Measurements from ENCODE around the gene HOXD4.

The HOXD4 gene

GRCh38 chr2:176182671-176183070 is 31.3 kb downstream of the HOXD4 start:
- Histone ChIP-seq H3K4me3 (ENCODE audit: low read length) (no peak overlapping the region), H3K27me3 (ENCODE audit: control insufficient read depth, insufficient read depth, low read length) (no peaks in the 10 kb centered on the region), H3K9ac (ENCODE audit: low read length) (no peak overlapping the region)

GRCh38 chr2:176184749-176185148 is 33.4 kb downstream of the HOXD4 start:
- peaks cover 10% of the 10 kb centered on the region for H3K27me3 ChIP-seq (ENCODE audit: control insufficient read depth, insufficient read depth, low read length)

More at GRCh38 chr2:176182671-176183070, 31.3 kb downstream of the HOXD4 start:
- no peaks in the 10 kb centered on the region for H3K36me3 ChIP-seq (ENCODE audit: control insufficient read depth, insufficient read depth, low read length)
- no peaks in the 10 kb centered on the region for H3K4me1 ChIP-seq (ENCODE audit: control insufficient read depth, insufficient read depth, low read length)
- no peak overlapping the region for H3K27ac ChIP-seq (ENCODE audit: low read depth, low read length)

GRCh38 chr2:176186024-176186423 is 34.7 kb downstream of the HOXD4 start:
- no peak overlapping the region for H3K9ac ChIP-seq (ENCODE audit: low read length)
- H3K27me3 ChIP-seq (ENCODE audit: control insufficient read depth, insufficient read depth, low read length) = peaks cover 14% of the 10 kb centered on the region
- H3K27ac ChIP-seq (ENCODE audit: low read depth, low read length) = no peak overlapping the region
- H3K4me3 ChIP-seq (ENCODE audit: low read length) = no peak overlapping the region
- H3K4me1 ChIP-seq (ENCODE audit: control insufficient read depth, insufficient read depth, low read length) = no peaks in the 10 kb centered on the region
- H3K36me3 ChIP-seq (ENCODE audit: control insufficient read depth, insufficient read depth, low read length) = no peaks in the 10 kb centered on the region

More at GRCh38 chr2:176184749-176185148, 33.4 kb downstream of the HOXD4 start:
- no peak overlapping the region for H3K27ac ChIP-seq (ENCODE audit: low read depth, low read length)
- H3K36me3 ChIP-seq (ENCODE audit: control insufficient read depth, insufficient read depth, low read length) = no peaks in the 10 kb centered on the region
- no peaks in the 10 kb centered on the region for H3K4me1 ChIP-seq (ENCODE audit: control insufficient read depth, insufficient read depth, low read length)
- no peak overlapping the region for H3K4me3 ChIP-seq (ENCODE audit: low read length)
- H3K9ac ChIP-seq (ENCODE audit: low read length) = no peak overlapping the region

DNA sequence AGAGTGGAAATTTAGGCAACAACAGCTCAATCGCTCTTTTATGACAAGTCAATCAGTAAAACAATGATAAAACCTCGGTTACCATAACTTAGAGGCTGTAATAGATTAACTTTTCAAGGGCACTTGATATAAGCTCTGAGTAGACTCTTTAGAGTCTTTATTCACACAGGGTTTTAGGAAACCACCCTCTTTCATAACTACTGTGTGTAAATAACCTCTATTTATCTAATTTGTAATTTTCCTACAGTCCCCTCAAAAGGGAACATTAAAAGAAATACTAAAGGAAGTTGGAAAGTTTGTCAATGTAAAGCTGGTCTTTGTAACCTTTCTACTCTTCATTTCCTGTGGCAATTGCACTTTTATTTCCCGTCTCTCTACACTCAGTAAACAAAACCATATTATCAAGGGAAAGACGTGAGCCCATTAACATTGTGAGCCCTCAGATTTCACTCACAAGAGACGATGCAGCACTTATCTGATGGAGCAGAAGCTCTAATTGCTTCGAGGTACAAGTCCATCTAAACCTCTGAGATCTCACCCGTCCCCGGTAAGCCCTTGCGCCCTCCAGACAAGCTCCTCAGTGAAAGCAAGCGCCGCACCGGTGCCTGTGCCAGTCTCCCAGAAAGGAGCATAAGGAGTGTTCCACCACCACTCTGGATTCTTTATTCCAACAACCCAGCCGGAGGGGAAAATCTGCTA is 36.0 kb downstream of the HOXD4 start:
- Histone ChIP-seq H3K4me1 (ENCODE audit: control insufficient read depth, insufficient read depth, low read length) (no peaks in the 10 kb centered on the region), H3K27ac (ENCODE audit: low read depth, low read length) (no peak overlapping the region), H3K36me3 (ENCODE audit: control insufficient read depth, insufficient read depth, low read length) (no peaks in the 10 kb centered on the region), H3K4me3 (ENCODE audit: low read length) (peak overlapping the region; percentile 82), H3K9ac (ENCODE audit: low read length) (no peak overlapping the region), H3K27me3 (ENCODE audit: control insufficient read depth, insufficient read depth, low read length) (peaks cover 14% of the 10 kb centered on the region)

GRCh38 chr2:176187899-176188773 is 36.8 kb downstream of the HOXD4 start, which contains the start of gene HOXD1:
TSS of gene HOXD1 (plus strand) at chr2:176188668. CDS start at chr2:176188802, 134 bp downstream.
- Histone ChIP-seq H3K27ac (ENCODE audit: low read depth, low read length) (no peak within 1 kb of the TSS), H3K27me3 (ENCODE audit: control insufficient read depth, insufficient read depth, low read length) (peaks cover 14% of the 10 kb centered on the region)

DNA sequence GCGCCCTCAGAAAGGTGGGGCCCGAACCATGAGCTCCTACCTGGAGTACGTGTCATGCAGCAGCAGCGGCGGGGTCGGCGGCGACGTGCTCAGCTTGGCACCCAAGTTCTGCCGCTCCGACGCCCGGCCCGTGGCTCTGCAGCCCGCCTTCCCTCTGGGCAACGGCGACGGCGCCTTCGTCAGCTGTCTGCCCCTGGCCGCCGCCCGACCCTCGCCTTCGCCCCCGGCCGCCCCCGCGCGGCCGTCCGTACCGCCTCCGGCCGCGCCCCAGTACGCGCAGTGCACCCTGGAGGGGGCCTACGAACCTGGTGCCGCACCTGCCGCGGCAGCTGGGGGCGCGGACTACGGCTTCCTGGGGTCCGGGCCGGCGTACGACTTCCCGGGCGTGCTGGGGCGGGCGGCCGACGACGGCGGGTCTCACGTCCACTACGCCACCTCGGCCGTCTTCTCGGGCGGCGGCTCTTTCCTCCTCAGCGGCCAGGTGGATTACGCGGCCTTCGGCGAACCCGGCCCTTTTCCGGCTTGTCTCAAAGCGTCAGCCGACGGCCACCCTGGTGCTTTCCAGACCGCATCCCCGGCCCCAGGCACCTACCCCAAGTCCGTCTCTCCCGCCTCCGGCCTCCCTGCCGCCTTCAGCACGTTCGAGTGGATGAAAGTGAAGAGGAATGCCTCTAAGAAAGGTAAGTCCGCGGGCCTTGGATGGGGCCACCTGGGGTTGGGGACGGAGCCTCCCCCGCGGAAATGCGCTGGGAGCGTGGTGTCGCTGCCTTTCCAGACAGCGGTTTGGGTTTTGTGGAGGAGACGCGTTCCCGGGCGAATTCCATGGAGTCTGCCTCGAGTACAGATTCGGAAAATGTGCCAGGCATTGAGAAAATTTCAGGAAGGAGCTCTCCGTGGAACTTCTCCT is 37.7 kb downstream of the HOXD4 start:
- Histone ChIP-seq H3K9ac (ENCODE audit: low read length) (no peak overlapping the region), H3K4me3 (ENCODE audit: low read length) (peak overlapping the region; percentile 82), H3K36me3 (ENCODE audit: control insufficient read depth, insufficient read depth, low read length) (no peaks in the 10 kb centered on the region), H3K4me1 (ENCODE audit: control insufficient read depth, insufficient read depth, low read length) (no peaks in the 10 kb centered on the region), H3K27me3 (ENCODE audit: control insufficient read depth, insufficient read depth, low read length) (peaks cover 14% of the 10 kb centered on the region), H3K27ac (ENCODE audit: low read depth, low read length) (no peak overlapping the region)

More at GRCh38 chr2:176187899-176188773, 36.8 kb downstream of the HOXD4 start, which contains the start of gene HOXD1:
- Histone ChIP-seq H3K9ac (ENCODE audit: low read length) (no peak within 1 kb of the TSS), H3K4me1 (ENCODE audit: control insufficient read depth, insufficient read depth, low read length) (no peaks in the 10 kb centered on the region), H3K36me3 (ENCODE audit: control insufficient read depth, insufficient read depth, low read length) (no peaks in the 10 kb centered on the region), H3K4me3 (ENCODE audit: low read length) (peak within 1 kb of the TSS; percentile 82)

DNA sequence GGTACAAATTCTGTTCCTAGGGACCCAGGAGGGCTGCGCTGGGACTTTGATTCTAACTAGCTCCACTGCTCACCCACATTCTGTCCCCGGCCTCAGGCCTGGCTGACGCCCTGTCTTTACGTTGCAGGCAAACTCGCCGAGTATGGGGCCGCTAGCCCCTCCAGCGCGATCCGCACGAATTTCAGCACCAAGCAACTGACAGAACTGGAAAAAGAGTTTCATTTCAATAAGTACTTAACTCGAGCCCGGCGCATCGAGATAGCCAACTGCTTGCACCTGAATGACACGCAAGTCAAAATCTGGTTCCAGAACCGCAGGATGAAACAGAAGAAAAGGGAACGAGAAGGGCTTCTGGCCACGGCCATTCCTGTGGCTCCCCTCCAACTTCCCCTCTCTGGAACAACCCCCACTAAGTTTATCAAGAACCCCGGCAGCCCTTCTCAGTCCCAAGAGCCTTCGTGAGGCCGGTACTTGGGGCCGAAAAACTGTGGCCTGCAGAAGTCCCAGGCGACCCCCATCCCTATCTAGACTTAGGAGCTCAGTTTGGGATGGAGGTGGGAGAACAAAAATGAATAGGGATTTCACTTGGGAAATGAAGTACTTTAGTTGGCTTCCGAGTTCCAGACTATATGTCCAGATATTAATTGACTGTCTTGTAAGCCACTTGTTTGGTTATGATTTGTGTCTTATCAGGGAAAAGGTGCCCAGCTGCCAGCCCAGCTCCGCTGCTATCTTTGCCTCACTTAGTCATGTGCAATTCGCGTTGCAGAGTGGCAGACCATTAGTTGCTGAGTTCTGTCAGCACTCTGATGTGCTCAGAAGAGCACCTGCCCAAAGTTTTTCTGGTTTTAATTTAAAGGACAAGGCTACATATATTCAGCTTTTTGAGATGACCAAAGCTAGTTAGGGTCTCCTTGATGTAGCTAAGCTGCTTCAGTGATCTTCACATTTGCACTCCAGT is 38.6 kb downstream of the HOXD4 start:
- Histone ChIP-seq H3K4me1 (ENCODE audit: control insufficient read depth, insufficient read depth, low read length) (no peaks in the 10 kb centered on the region), H3K9ac (ENCODE audit: low read length) (no peak overlapping the region), H3K27ac (ENCODE audit: low read depth, low read length) (no peak overlapping the region), H3K36me3 (ENCODE audit: control insufficient read depth, insufficient read depth, low read length) (no peaks in the 10 kb centered on the region), H3K4me3 (ENCODE audit: low read length) (peak overlapping the region; percentile 82), H3K27me3 (ENCODE audit: control insufficient read depth, insufficient read depth, low read length) (peaks cover 14% of the 10 kb centered on the region)

DNA sequence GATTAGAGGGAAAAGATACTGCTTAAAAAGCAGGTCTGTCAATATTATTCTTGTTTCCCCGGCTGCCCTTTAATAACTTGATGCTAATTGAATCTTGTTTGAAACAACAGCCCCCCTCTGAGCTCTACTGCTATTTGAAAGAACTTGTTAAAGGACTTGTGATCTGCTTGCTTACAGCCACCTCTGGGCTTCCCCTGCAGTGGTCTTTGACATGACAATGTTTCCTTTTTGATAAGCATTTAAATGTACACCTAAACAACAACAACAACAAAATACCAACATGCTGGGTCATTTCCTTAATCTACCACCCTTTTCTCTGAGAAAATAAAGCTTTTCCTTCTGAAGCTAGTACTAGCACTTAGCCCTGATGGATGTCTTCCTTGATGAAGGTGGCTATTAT is 41.0 kb downstream of the HOXD4 start:
- no peaks in the 10 kb centered on the region for H3K4me1 ChIP-seq (ENCODE audit: control insufficient read depth, insufficient read depth, low read length)
- H3K9ac ChIP-seq (ENCODE audit: low read length) = no peak overlapping the region
- no peak overlapping the region for H3K4me3 ChIP-seq (ENCODE audit: low read length)
- H3K27ac ChIP-seq (ENCODE audit: low read depth, low read length) = no peak overlapping the region
- no peaks in the 10 kb centered on the region for H3K36me3 ChIP-seq (ENCODE audit: control insufficient read depth, insufficient read depth, low read length)
- H3K27me3 ChIP-seq (ENCODE audit: control insufficient read depth, insufficient read depth, low read length) = peaks cover 14% of the 10 kb centered on the region

GRCh38 chr2:176193048-176193447 is 41.7 kb downstream of the HOXD4 start:
- Histone ChIP-seq H3K27me3 (ENCODE audit: control insufficient read depth, insufficient read depth, low read length) (peaks cover 14% of the 10 kb centered on the region), H3K36me3 (ENCODE audit: control insufficient read depth, insufficient read depth, low read length) (no peaks in the 10 kb centered on the region), H3K27ac (ENCODE audit: low read depth, low read length) (no peak overlapping the region), H3K4me1 (ENCODE audit: control insufficient read depth, insufficient read depth, low read length) (no peaks in the 10 kb centered on the region), H3K4me3 (ENCODE audit: low read length) (no peak overlapping the region), H3K9ac (ENCODE audit: low read length) (no peak overlapping the region)

GRCh38 chr2:176199902-176200301 is 48.6 kb downstream of the HOXD4 start:
- Histone ChIP-seq H3K4me1 (ENCODE audit: control insufficient read depth, insufficient read depth, low read length) (no peaks in the 10 kb centered on the region), H3K27ac (ENCODE audit: low read depth, low read length) (no peak overlapping the region), H3K36me3 (ENCODE audit: control insufficient read depth, insufficient read depth, low read length) (no peaks in the 10 kb centered on the region), H3K9ac (ENCODE audit: low read length) (no peak overlapping the region), H3K27me3 (ENCODE audit: control insufficient read depth, insufficient read depth, low read length) (no peaks in the 10 kb centered on the region), H3K4me3 (ENCODE audit: low read length) (no peak overlapping the region)

- Histone ChIP-seq H3K27me3 (ENCODE audit: control insufficient read depth, insufficient read depth, low read length) (no peaks in the 10 kb centered on the region), H3K27ac (ENCODE audit: low read depth, low read length) (no peak overlapping the region), H3K36me3 (ENCODE audit: control insufficient read depth, insufficient read depth, low read length) (no peaks in the 10 kb centered on the region), H3K9ac (ENCODE audit: low read length) (no peak overlapping the region), H3K4me1 (ENCODE audit: control insufficient read depth, insufficient read depth, low read length) (no peaks in the 10 kb centered on the region), H3K4me3 (ENCODE audit: low read length) (no peak overlapping the region)
Observed at GRCh38 chr2:176200971-176201370, 49.6 kb downstream of the HOXD4 start.
